D721Med (cell line): Measurements from ENCODE around the gene ABHD6.
"Not testable (repeated sequence)": the region's sequence is repeated elsewhere in the genome, so short reads cannot be mapped to it uniquely, and the experiment has no call there.

ENCODE experiments used
- DNase-seq: peaks from one replicate; pipeline ENCODE4 v3.0.0; 2011; ENCODE audit warnings: low spot score; ENCODE audit not compliant: insufficient read length
- FAIRE-seq: peaks from 2 replicates; lab custom pipeline; 2011; peaks lifted over from hg19 to GRCh38; lab: Jason Lieb, UNC
- CTCF ChIP-seq: IDR thresholded peaks from 2 replicates; pipeline ENCODE4 v1.5.1; 2012; ENCODE audit warnings: mild to moderate bottlenecking, control low read depth; ENCODE audit not compliant: insufficient read depth; ENCODE audit errors: missing control alignments

Gene ABHD6

GRCh38 chr3:58269356-58269755 lies 31.8 kb downstream of the ABHD6 start:
- FAIRE-seq = no peak
- TF ChIP-seq CTCF = no peak
- no peak for DNase-seq

GRCh38 chr3:58270485-58270884 lies 32.9 kb downstream of the ABHD6 start:
- FAIRE-seq (no peak), DNase-seq (no peak)
- no peak for TF ChIP-seq CTCF

GRCh38 chr3:58271901-58272501 lies 34.4 kb downstream of the ABHD6 start:
- FAIRE-seq (no peak), DNase-seq (no peak)
- no peak for TF ChIP-seq CTCF

GRCh38 chr3:58272891-58273290 lies 35.3 kb downstream of the ABHD6 start:
- no peak for TF ChIP-seq CTCF
- FAIRE-seq = no peak
- no peak for DNase-seq

- not testable (repeated sequence) for DNase-seq, FAIRE-seq
These were observed 35.8 kb downstream of the ABHD6 start for GRCh38 chr3:58273362-58273761.

GRCh38 chr3:58274027-58274614 lies 36.5 kb downstream of the ABHD6 start:
- no peak for FAIRE-seq
- DNase-seq = no peak
- TF ChIP-seq CTCF = no peak

- no peak for TF ChIP-seq CTCF
- DNase-seq = no peak
- FAIRE-seq = no peak
These were observed 43.5 kb downstream of the ABHD6 start for GRCh38 chr3:58281069-58281468.
